Measurements from ENCODE around the gene POU6F2. TPM values are rescaled to one million over a fixed set of nuclear protein-coding genes. Genes with fewer than 3 reads are reported as not detected.

POU6F2 gene
- total RNA-seq, 4 donors from 2014 or later = not detected

GRCh38 chr7:39468808-39469374 lies 491.2 kb downstream of the POU6F2 start:
- intact Hi-C loops (cut with DNase I; ENCODE audit: low total_unique reads) = no loop called here
- TF ChIP-seq POLR2A (IDR thresholded peaks at IDR 0.05) = no peak
- TF ChIP-seq, protein P1, sequence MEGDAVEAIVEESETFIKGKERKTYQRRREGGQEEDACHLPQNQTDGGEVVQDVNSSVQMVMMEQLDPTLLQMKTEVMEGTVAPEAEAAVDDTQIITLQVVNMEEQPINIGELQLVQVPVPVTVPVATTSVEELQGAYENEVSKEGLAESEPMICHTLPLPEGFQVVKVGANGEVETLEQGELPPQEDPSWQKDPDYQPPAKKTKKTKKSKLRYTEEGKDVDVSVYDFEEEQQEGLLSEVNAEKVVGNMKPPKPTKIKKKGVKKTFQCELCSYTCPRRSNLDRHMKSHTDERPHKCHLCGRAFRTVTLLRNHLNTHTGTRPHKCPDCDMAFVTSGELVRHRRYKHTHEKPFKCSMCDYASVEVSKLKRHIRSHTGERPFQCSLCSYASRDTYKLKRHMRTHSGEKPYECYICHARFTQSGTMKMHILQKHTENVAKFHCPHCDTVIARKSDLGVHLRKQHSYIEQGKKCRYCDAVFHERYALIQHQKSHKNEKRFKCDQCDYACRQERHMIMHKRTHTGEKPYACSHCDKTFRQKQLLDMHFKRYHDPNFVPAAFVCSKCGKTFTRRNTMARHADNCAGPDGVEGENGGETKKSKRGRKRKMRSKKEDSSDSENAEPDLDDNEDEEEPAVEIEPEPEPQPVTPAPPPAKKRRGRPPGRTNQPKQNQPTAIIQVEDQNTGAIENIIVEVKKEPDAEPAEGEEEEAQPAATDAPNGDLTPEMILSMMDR (IDR thresholded peaks at IDR 0.05 in 4 of 5, conservative IDR thresholded peaks at IDR 0.05 in 1 of 5) = no peak
- ATAC-seq (no peak), DNase-seq (no peak)
- H3K4me3 ChIP-seq = no peak overlapping the region
- H3K27ac ChIP-seq = no peak overlapping the region
- in situ Hi-C loops (cut with MboI; ENCODE audit: low sequenced_read_pairs in 4 of 4) = loop anchor here (10.0 to 25.0 kb wide), 4 partner anchors 532 to 657 kb away; no protein-coding TSS in a partner anchor
- no peaks in the 10 kb centered on the region for H3K4me1 ChIP-seq
- no peaks in the 10 kb centered on the region for H3K27me3 ChIP-seq
- H3K36me3 ChIP-seq = no peaks in the 10 kb centered on the region
- no peaks in the 10 kb centered on the region for H3K9me3 ChIP-seq

DNA sequence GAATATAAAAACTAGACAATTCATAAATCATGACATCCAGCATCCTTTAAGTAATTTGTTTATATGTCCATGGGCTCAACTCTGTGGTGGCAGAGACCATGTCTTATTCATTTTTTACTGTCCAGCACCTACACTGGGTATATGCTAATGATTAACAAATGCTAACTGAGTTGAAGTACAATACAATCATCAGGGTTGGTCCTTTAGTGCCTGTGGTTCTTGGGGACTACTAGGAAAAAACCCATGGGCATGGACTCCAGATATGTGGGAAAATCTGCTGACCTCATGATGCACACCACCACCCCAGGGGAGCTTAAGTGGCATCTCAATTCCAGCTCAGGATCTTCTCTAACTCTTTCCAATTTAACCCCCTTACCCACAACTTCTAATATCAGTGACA lies 503.2 kb downstream of the POU6F2 start:
- DNase-seq = no peak
- ATAC-seq = no peak
- Histone ChIP-seq H3K4me3 (no peak overlapping the region), H3K9me3 (no peaks in the 10 kb centered on the region), H3K27me3 (no peaks in the 10 kb centered on the region), H3K27ac (no peak overlapping the region), H3K36me3 (no peaks in the 10 kb centered on the region), H3K4me1 (no peaks in the 10 kb centered on the region)
- in situ Hi-C loops (cut with MboI; ENCODE audit: low sequenced_read_pairs in 4 of 4) = no loop called here
- TF ChIP-seq, protein P1 (IDR thresholded peaks at IDR 0.05 in 4 of 5, conservative IDR thresholded peaks at IDR 0.05 in 1 of 5) = no peak
- TF ChIP-seq POLR2A (IDR thresholded peaks at IDR 0.05) = no peak
- intact Hi-C loops (cut with DNase I; ENCODE audit: low total_unique reads) = no loop called here

DNA sequence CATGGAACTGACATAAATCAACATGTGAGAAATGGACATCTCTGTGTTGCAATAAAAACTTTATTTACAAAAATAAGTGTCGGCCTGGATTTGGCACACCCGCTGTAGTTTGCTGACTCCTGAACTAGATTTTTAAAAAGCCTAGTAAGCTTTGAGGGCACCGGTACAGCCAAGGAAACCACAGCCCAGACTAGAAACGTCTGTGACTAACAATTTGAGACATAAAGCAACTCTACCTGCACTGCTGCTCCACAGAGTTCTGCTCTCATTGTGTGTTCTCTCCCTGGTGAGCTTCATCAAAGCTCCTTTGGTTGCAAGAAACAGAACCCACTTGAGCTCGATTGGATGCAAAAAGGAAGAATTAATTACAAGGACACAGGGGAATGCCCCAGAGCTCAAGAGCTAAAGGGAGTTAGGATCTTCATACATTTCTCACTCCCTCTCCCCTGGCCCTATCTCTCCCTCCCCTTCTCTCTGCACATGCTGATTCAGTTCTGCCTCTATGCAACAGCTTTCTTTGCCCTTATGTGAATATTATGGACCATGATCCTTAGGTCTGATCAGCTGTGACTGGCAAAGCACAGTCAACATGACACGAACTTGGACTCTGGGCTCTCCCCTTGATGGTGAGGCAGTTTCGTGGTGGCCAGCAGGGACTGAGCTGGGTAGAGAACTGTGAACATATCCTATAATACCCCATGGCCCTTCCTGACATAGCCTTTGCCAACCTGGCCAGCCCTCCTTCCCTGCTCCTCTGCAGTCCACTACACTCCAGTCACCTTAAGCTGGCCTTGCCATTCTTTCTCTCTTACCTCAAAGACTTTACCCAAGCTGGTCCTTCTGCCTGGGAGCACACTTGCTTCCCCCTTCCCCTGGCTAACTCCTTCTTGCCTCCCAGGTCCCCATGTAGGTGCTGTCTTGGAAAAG lies 511.0 kb downstream of the POU6F2 start:
- H3K27me3 ChIP-seq = no peaks in the 10 kb centered on the region
- no peaks in the 10 kb centered on the region for H3K4me1 ChIP-seq
- intact Hi-C loops (cut with DNase I; ENCODE audit: low total_unique reads) (no loop called here), in situ Hi-C loops (cut with MboI; ENCODE audit: low sequenced_read_pairs in 4 of 4) (no loop called here)
- H3K9me3 ChIP-seq = no peaks in the 10 kb centered on the region
- TF ChIP-seq, protein P1 (IDR thresholded peaks at IDR 0.05 in 4 of 5, conservative IDR thresholded peaks at IDR 0.05 in 1 of 5) = no peak
- no peak for TF ChIP-seq POLR2A (IDR thresholded peaks at IDR 0.05)
- no peak overlapping the region for H3K4me3 ChIP-seq
- no peak for ATAC-seq
- H3K36me3 ChIP-seq = no peaks in the 10 kb centered on the region
- no peak overlapping the region for H3K27ac ChIP-seq
- DNase-seq = no peak

DNA sequence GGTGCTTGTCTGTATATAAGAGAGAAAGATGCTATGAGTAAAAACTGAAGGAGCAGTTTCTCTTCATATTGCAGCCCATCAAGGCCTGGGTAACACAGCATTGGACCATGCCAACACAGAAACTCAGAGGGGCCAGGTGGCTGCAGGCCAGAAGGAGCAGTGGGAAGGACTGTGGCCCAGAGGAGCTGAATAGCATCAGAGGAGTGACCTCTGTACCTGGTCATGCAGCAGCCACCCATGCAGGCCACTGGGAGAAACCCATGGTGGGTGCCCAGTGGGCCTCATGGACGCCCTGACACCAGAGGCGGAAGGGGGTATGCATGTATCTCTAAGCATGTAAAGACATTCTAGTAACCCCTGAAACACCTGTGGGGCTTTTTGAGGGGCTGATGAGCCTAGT lies 512.6 kb downstream of the POU6F2 start:
- in situ Hi-C loops (cut with MboI; ENCODE audit: low sequenced_read_pairs in 4 of 4) (no loop called here), intact Hi-C loops (cut with DNase I; ENCODE audit: low total_unique reads) (loop anchor here (10.0 kb wide), 1 partner anchor 1725 kb away; no protein-coding TSS in a partner anchor)
- Histone ChIP-seq H3K27me3 (no peaks in the 10 kb centered on the region), H3K4me3 (no peak overlapping the region), H3K27ac (no peak overlapping the region), H3K9me3 (no peaks in the 10 kb centered on the region), H3K36me3 (no peaks in the 10 kb centered on the region), H3K4me1 (no peaks in the 10 kb centered on the region)
- TF ChIP-seq, protein P1 (IDR thresholded peaks at IDR 0.05 in 4 of 5, conservative IDR thresholded peaks at IDR 0.05 in 1 of 5) = no peak
- TF ChIP-seq POLR2A (IDR thresholded peaks at IDR 0.05) = no peak
- ATAC-seq = no peak
- no peak for DNase-seq
